Natural killer cell (primary cell): ENCODE measurements around the gene STAG1. TPM values are rescaled to one million over a fixed set of nuclear protein-coding genes. Genes with fewer than 3 reads are reported as not detected.

Source experiments
- ATAC-seq, 3 donors: fragments of 150-1000 bp in 2 of 3; fragments of 200-7000 bp in 1 of 3; cut with Tn5 transposase; 1 replicate in 1 of 3; 2 replicates in 2 of 3; pipeline ENCODE4 v1.10.0; 2021; ENCODE audit warnings: mild to moderate bottlenecking in 2 of 3, moderate library complexity in 2 of 3
- DNase-seq, 2 donors: peaks; one replicate each; pipeline versions ENCODE4 v3.0.0 to v3.0.0-alpha.2; 2013 to 2021; ENCODE audit warnings: mixed read lengths in 1 of 2
- H3K27ac ChIP-seq: one replicate; pipeline ENCODE4 v1.5.1; 2013; ENCODE audit warnings: mild to moderate bottlenecking, low read length
- H3K27me3 ChIP-seq: one replicate; pipeline ENCODE4 v1.6.1; 2013; ENCODE audit warnings: low read length; ENCODE audit not compliant: control insufficient read depth, insufficient read depth
- H3K36me3 ChIP-seq: one replicate; pipeline ENCODE4 v1.6.1; 2013; ENCODE audit warnings: low read length; ENCODE audit not compliant: control insufficient read depth, insufficient read depth
- H3K4me1 ChIP-seq: one replicate; pipeline ENCODE4 v1.6.1; 2013; ENCODE audit warnings: low read length; ENCODE audit not compliant: control insufficient read depth, insufficient read depth
- H3K4me3 ChIP-seq: one replicate; pipeline ENCODE4 v1.5.1; 2013; ENCODE audit warnings: low read length
- H3K9me3 ChIP-seq: one replicate; pipeline ENCODE4 v1.6.1; 2013; ENCODE audit warnings: low read length; ENCODE audit not compliant: control insufficient read depth, insufficient read depth
- H3K27ac Mint-ChIP-seq, 2 donors: one replicate each; pipeline ENCODE4 v1.8.0; 2022; ENCODE audit warnings: mild to moderate bottlenecking in 2 of 2, mixed read lengths in 2 of 2, moderate library complexity in 1 of 2
- H3K27me3 Mint-ChIP-seq, 2 donors: one replicate each; pipeline ENCODE4 v1.8.0; 2022; ENCODE audit warnings: low read depth in 2 of 2, mixed read lengths in 2 of 2
- H3K36me3 Mint-ChIP-seq: one replicate; pipeline ENCODE4 v1.8.0; 2022; ENCODE audit warnings: mixed read lengths
- H3K4me1 Mint-ChIP-seq, 2 donors: one replicate each; pipeline ENCODE4 v1.8.0; 2022; ENCODE audit warnings: mixed read lengths in 2 of 2
- H3K4me3 Mint-ChIP-seq: one replicate; pipeline ENCODE4 v1.8.0; 2022; ENCODE audit warnings: mild to moderate bottlenecking, moderate library complexity, mixed read lengths
- H3K9me3 Mint-ChIP-seq, 2 donors: one replicate each; pipeline ENCODE4 v1.8.0; 2022; ENCODE audit warnings: mixed read lengths in 2 of 2
- WGBS: methylation state at CpG from one replicate; pipeline ENCODE4 v1.1.7; 2013; ENCODE audit warnings: missing lambda C conversion rate; ENCODE audit not compliant: insufficient coverage; 5-methylcytosine and 5-hydroxymethylcytosine counted together
- intact Hi-C: fragments of 100-400 bp; cut with micrococcal nuclease; formaldehyde crosslinking; loops from one replicate; pipeline ENCODE4 v1.14.2; 2022
- total RNA-seq, 4 donors: library from RNA; stranded (reverse); fragments of 120-200 nt in 1 of 4; gene quantifications; one replicate each; pipeline versions ENCODE4 v1.2.3 to v1.2.4, GENCODE V29; 2013 to 2022
- TF ChIP-seq, protein P1 (sequence below): fragments of 200-600 bp; IDR thresholded peaks from one replicate; pipeline ENCODE4 v1.8.0; 2022; ENCODE audit warnings: antibody characterized with exemption

STAG1 gene
- total RNA-seq, 3 donors from 2014 or later (not counting 1 experiment from before 2014, with no cell fraction given): 55.1 to 66.2 (median 60.3) TPM

DNA sequence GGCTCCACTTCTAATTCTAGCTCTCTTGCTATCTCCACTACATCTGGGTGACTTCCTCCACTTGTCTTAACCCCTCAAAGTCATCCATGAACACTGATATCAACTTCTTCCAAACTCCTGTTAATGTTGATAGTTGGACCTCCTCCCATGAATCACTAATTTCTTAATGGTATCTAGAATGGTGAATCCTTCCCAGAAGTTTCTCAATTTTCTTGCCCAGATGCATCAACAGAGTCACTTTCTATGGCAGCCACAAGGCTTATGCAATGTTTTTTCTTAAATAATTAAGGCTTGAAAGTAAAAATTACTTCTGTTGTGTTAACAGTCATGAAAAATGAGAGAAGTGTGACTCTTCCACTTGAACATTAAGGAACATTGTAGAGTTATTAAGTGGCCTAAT is 337.7 kb downstream of the STAG1 start:
- Mint-ChIP-seq H3K4me1 (peaks cover 4 to 7% of the 10 kb centered on the region in 2 donors), H3K36me3 (no peaks in the 10 kb centered on the region), H3K9me3 (no peaks in the 10 kb centered on the region), H3K4me3 (no peak overlapping the region), H3K27me3 (no peaks in the 10 kb centered on the region), H3K27ac (peak overlapping the region; percentile 5 to 22)
- TF ChIP-seq, protein P1, sequence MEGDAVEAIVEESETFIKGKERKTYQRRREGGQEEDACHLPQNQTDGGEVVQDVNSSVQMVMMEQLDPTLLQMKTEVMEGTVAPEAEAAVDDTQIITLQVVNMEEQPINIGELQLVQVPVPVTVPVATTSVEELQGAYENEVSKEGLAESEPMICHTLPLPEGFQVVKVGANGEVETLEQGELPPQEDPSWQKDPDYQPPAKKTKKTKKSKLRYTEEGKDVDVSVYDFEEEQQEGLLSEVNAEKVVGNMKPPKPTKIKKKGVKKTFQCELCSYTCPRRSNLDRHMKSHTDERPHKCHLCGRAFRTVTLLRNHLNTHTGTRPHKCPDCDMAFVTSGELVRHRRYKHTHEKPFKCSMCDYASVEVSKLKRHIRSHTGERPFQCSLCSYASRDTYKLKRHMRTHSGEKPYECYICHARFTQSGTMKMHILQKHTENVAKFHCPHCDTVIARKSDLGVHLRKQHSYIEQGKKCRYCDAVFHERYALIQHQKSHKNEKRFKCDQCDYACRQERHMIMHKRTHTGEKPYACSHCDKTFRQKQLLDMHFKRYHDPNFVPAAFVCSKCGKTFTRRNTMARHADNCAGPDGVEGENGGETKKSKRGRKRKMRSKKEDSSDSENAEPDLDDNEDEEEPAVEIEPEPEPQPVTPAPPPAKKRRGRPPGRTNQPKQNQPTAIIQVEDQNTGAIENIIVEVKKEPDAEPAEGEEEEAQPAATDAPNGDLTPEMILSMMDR: no peak
- Histone ChIP-seq H3K4me1 (no peaks in the 10 kb centered on the region), H3K4me3 (no peak overlapping the region), H3K27ac (no peak overlapping the region), H3K27me3 (no peaks in the 10 kb centered on the region), H3K36me3 (peaks cover 7% of the 10 kb centered on the region), H3K9me3 (no peaks in the 10 kb centered on the region)
- intact Hi-C loops: no loop called here
- ATAC-seq (no peak), DNase-seq (no peak)

DNA sequence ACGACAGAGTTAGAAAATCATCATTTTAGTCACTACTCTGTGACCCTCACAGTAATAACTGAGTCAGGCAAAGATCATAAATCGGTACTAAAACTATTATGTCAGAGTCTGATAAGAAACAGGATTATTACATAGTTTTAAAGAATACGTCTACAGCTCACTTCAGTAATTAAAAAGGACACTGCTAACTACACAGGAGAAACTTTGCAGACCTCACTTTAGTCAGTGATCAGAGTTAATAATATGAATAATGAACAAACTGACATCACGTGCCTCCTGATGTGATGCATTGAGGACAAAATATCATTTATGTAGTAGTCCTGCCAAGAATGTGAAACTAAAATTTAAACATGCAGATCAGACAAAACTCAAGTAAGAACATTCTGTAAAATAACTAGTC is 339.9 kb downstream of the STAG1 start:
- no peak for DNase-seq
- no peaks in the 10 kb centered on the region for H3K9me3 Mint-ChIP-seq
- Histone ChIP-seq H3K27ac (no peak overlapping the region), H3K9me3 (no peaks in the 10 kb centered on the region), H3K27me3 (no peaks in the 10 kb centered on the region), H3K4me1 (no peaks in the 10 kb centered on the region), H3K4me3 (no peak overlapping the region), H3K36me3 (peaks cover 4% of the 10 kb centered on the region)
- TF ChIP-seq, protein P1: no peak
- no peaks in the 10 kb centered on the region for H3K36me3 Mint-ChIP-seq
- H3K4me1 Mint-ChIP-seq: peaks cover 9 to 13% of the 10 kb centered on the region in 2 donors
- WGBS: 100% methylated on average over 1 of the region's 4 CpGs
- no peak overlapping the region for H3K27ac Mint-ChIP-seq
- no peak overlapping the region for H3K4me3 Mint-ChIP-seq
- no peak for ATAC-seq
- H3K27me3 Mint-ChIP-seq: no peaks in the 10 kb centered on the region
- intact Hi-C loops: no loop called here

DNA sequence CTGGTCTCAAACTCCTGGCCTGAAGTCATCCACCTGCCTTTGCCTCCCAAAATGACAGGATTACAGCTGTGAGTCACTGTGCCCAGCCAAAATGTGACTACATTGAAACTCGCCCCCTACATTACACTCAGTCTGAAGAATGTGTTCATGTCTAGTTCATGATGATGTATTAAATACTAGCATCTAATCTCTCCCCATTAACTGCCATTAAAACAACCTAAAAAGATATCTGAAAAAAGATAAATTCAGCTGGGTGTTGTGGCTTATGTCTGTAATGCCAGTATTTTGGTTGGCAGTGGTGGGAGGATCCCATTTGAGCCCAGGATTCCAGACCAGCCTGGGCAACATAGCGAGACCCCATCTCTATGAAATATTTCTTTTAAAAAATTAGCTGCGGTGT is 342.6 kb downstream of the STAG1 start:
- TF ChIP-seq, protein P1: no peak
- Histone ChIP-seq H3K4me1 (no peaks in the 10 kb centered on the region), H3K27ac (no peak overlapping the region), H3K36me3 (peaks cover 2% of the 10 kb centered on the region), H3K27me3 (no peaks in the 10 kb centered on the region), H3K4me3 (no peak overlapping the region), H3K9me3 (no peaks in the 10 kb centered on the region)
- H3K27me3 Mint-ChIP-seq: no peaks in the 10 kb centered on the region
- 100% methylated on average over 1 of the region's 3 CpGs for WGBS
- DNase-seq (no peak), ATAC-seq (no peak)
- intact Hi-C loops: no loop called here
- H3K27ac Mint-ChIP-seq: no peak overlapping the region
- H3K4me3 Mint-ChIP-seq: no peak overlapping the region
- H3K36me3 Mint-ChIP-seq: no peaks in the 10 kb centered on the region
- H3K9me3 Mint-ChIP-seq: no peaks in the 10 kb centered on the region
- peaks cover 8 to 10% of the 10 kb centered on the region in 2 donors for H3K4me1 Mint-ChIP-seq

DNA sequence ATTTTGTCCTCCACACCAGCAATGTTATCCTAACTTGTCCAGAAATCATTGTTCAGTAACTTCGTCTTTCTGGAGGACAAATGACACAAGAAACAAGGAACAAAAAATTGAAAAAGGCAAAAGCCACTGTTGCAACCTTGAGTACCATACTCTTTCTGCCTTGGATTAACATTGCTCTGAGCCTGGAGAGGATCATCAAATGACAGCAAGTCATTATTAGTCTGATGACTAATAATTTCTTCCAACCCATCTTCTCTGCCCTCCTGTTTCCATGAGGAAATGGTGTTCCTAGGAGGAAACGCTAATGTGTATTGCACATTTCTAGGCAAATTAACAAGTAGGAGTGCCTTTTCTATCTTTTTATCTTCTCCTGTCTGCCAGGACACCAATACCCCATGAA is 348.1 kb downstream of the STAG1 start:
- H3K4me1 Mint-ChIP-seq: peaks cover 5 to 6% of the 10 kb centered on the region in 2 donors
- Histone ChIP-seq H3K36me3 (peaks cover 2% of the 10 kb centered on the region), H3K4me1 (no peaks in the 10 kb centered on the region), H3K9me3 (no peaks in the 10 kb centered on the region), H3K27me3 (no peaks in the 10 kb centered on the region), H3K4me3 (no peak overlapping the region), H3K27ac (no peak overlapping the region)
- H3K4me3 Mint-ChIP-seq: no peak overlapping the region
- ATAC-seq: no peak
- H3K27ac Mint-ChIP-seq: no peak overlapping the region
- intact Hi-C loops: no loop called here
- 96% methylated on average over 2 of the region's 2 CpGs for WGBS
- H3K9me3 Mint-ChIP-seq: no peaks in the 10 kb centered on the region
- TF ChIP-seq, protein P1: no peak
- H3K36me3 Mint-ChIP-seq: no peaks in the 10 kb centered on the region
- DNase-seq: no peak
- H3K27me3 Mint-ChIP-seq: no peaks in the 10 kb centered on the region
